ENCODE measurements around the gene SLC12A7. TPM values are rescaled to one million over a fixed set of nuclear protein-coding genes. Genes with fewer than 3 reads are reported as not detected.

SLC12A7 gene
- total RNA-seq, 1 donor from 2014 or later = 24.5 TPM

GRCh38 chr5:1054018-1054798 lies 57.7 kb downstream of the SLC12A7 start:
- H3K4me3 Mint-ChIP-seq (ENCODE audit: unreplicated experiment) = no peak overlapping the region
- DNase-seq (ENCODE audit: low spot score) = no peak

GRCh38 chr5:1053391-1054017 lies 58.4 kb downstream of the SLC12A7 start:
- H3K27ac Mint-ChIP-seq (ENCODE audit: unreplicated experiment) = no peak overlapping the region
- no peaks in the 10 kb centered on the region for H3K4me1 Mint-ChIP-seq (ENCODE audit: unreplicated experiment)

More at GRCh38 chr5:1054018-1054798, 57.7 kb downstream of the SLC12A7 start:
- H3K4me1 Mint-ChIP-seq (ENCODE audit: unreplicated experiment) = no peaks in the 10 kb centered on the region
- peaks cover 1% of the 10 kb centered on the region for H3K27me3 Mint-ChIP-seq (ENCODE audit: unreplicated experiment)
- no peaks in the 10 kb centered on the region for H3K9me3 Mint-ChIP-seq (ENCODE audit: unreplicated experiment)
- H3K36me3 Mint-ChIP-seq (ENCODE audit: low read depth, unreplicated experiment) = peaks cover 6% of the 10 kb centered on the region
- H3K27ac Mint-ChIP-seq (ENCODE audit: unreplicated experiment) = no peak overlapping the region
- no peak for TF ChIP-seq CTCF (IDR thresholded peaks at IDR 0.05; ENCODE audit: unreplicated experiment)

GRCh38 chr5:1052641-1053390 lies 59.0 kb downstream of the SLC12A7 start:
- H3K9me3 Mint-ChIP-seq (ENCODE audit: unreplicated experiment) = no peaks in the 10 kb centered on the region
- no peak for TF ChIP-seq CTCF (IDR thresholded peaks at IDR 0.05; ENCODE audit: unreplicated experiment)
- H3K36me3 Mint-ChIP-seq (ENCODE audit: low read depth, unreplicated experiment) = peaks cover 11% of the 10 kb centered on the region
- no peak overlapping the region for H3K27ac Mint-ChIP-seq (ENCODE audit: unreplicated experiment)
- no peak for DNase-seq (ENCODE audit: low spot score)
- H3K27me3 Mint-ChIP-seq (ENCODE audit: unreplicated experiment) = peaks cover 4% of the 10 kb centered on the region
- no peak overlapping the region for H3K4me3 Mint-ChIP-seq (ENCODE audit: unreplicated experiment)
- no peaks in the 10 kb centered on the region for H3K4me1 Mint-ChIP-seq (ENCODE audit: unreplicated experiment)

More at GRCh38 chr5:1053391-1054017, 58.4 kb downstream of the SLC12A7 start:
- H3K36me3 Mint-ChIP-seq (ENCODE audit: low read depth, unreplicated experiment) = peaks cover 7% of the 10 kb centered on the region
- H3K27me3 Mint-ChIP-seq (ENCODE audit: unreplicated experiment) = peaks cover 3% of the 10 kb centered on the region
- no peaks in the 10 kb centered on the region for H3K9me3 Mint-ChIP-seq (ENCODE audit: unreplicated experiment)
- H3K4me3 Mint-ChIP-seq (ENCODE audit: unreplicated experiment) = no peak overlapping the region
- TF ChIP-seq CTCF (IDR thresholded peaks at IDR 0.05; ENCODE audit: unreplicated experiment) = no peak
- no peak for DNase-seq (ENCODE audit: low spot score)

GRCh38 chr5:1052076-1052475 lies 59.8 kb downstream of the SLC12A7 start:
- no peak overlapping the region for H3K4me3 Mint-ChIP-seq (ENCODE audit: unreplicated experiment)
- H3K36me3 Mint-ChIP-seq (ENCODE audit: low read depth, unreplicated experiment) = peaks cover 16% of the 10 kb centered on the region
- no peaks in the 10 kb centered on the region for H3K4me1 Mint-ChIP-seq (ENCODE audit: unreplicated experiment)
- no peak overlapping the region for H3K27ac Mint-ChIP-seq (ENCODE audit: unreplicated experiment)
- no peaks in the 10 kb centered on the region for H3K9me3 Mint-ChIP-seq (ENCODE audit: unreplicated experiment)
- no peak for DNase-seq (ENCODE audit: low spot score)
- peaks cover 5% of the 10 kb centered on the region for H3K27me3 Mint-ChIP-seq (ENCODE audit: unreplicated experiment)
- no peak for TF ChIP-seq CTCF (IDR thresholded peaks at IDR 0.05; ENCODE audit: unreplicated experiment)
